K562 (cell line): ENCODE data around the gene RHBDD1.

Experiments
- HBP1 ChIP-seq: fragments of 450-650 bp; formaldehyde crosslinking; IDR thresholded peaks from 2 replicates; pipeline ENCODE4 v1.4.0; 2022; ENCODE audit warnings: missing genetic modification characterization
- PHF20 ChIP-seq: fragments of 450-650 bp; IDR thresholded peaks from 2 replicates; pipeline ENCODE4 v1.6.1; 2018; ENCODE audit not compliant: partially characterized antibody

DNA sequence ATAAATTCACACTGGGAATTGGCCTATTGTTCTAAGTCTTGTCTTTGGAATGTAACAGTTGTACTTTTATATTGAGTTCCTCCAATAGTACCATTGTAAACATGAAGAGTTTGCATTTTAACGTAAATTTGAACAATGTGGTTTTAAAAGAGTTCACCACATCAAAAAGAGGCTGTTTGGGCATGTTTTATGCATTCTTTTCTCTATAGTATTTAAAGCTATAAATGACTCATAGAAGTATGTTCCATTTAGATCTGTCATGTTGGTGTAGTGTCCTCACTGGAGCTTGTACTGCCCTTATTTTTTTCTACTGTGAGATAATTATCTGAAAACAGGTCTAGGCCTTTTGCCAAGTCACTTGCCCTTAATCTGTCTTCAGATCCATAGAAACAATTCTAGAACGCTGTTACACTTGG, 141.9 kb downstream of the RHBDD1 start:
- TF ChIP-seq HBP1 (CRISPR knock-in tag) (no peak), PHF20 (no peak)
